Renal cortical epithelial cell (primary cell): ENCODE results near the gene SDK1. TPM values are rescaled to one million over a fixed set of nuclear protein-coding genes. Genes with fewer than 3 reads are reported as not detected.

Experiments
- DNase-seq: peaks from one replicate; pipeline ENCODE4 v3.0.0-alpha.2; 2011; ENCODE audit warnings: low read depth
- total RNA-seq: library from RNA; depleted of rRNA; stranded (reverse); fragments of >200 nt; gene quantifications from 2 replicates; pipeline ENCODE4 v1.2.3, GENCODE V29; 2014

The SDK1 gene, protein sequence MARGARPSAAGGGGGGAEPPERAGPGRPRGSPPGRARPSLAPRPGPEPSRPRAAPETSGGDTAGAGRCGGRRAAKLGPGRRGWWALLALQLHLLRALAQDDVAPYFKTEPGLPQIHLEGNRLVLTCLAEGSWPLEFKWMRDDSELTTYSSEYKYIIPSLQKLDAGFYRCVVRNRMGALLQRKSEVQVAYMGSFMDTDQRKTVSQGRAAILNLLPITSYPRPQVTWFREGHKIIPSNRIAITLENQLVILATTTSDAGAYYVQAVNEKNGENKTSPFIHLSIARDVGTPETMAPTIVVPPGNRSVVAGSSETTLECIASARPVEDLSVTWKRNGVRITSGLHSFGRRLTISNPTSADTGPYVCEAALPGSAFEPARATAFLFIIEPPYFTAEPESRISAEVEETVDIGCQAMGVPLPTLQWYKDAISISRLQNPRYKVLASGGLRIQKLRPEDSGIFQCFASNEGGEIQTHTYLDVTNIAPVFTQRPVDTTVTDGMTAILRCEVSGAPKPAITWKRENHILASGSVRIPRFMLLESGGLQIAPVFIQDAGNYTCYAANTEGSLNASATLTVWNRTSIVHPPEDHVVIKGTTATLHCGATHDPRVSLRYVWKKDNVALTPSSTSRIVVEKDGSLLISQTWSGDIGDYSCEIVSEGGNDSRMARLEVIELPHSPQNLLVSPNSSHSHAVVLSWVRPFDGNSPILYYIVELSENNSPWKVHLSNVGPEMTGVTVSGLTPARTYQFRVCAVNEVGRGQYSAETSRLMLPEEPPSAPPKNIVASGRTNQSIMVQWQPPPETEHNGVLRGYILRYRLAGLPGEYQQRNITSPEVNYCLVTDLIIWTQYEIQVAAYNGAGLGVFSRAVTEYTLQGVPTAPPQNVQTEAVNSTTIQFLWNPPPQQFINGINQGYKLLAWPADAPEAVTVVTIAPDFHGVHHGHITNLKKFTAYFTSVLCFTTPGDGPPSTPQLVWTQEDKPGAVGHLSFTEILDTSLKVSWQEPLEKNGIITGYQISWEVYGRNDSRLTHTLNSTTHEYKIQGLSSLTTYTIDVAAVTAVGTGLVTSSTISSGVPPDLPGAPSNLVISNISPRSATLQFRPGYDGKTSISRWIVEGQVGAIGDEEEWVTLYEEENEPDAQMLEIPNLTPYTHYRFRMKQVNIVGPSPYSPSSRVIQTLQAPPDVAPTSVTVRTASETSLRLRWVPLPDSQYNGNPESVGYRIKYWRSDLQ (N-terminal part only)
- 6.3 and 30.9 TPM in 2 replicates for total RNA-seq

DNA sequence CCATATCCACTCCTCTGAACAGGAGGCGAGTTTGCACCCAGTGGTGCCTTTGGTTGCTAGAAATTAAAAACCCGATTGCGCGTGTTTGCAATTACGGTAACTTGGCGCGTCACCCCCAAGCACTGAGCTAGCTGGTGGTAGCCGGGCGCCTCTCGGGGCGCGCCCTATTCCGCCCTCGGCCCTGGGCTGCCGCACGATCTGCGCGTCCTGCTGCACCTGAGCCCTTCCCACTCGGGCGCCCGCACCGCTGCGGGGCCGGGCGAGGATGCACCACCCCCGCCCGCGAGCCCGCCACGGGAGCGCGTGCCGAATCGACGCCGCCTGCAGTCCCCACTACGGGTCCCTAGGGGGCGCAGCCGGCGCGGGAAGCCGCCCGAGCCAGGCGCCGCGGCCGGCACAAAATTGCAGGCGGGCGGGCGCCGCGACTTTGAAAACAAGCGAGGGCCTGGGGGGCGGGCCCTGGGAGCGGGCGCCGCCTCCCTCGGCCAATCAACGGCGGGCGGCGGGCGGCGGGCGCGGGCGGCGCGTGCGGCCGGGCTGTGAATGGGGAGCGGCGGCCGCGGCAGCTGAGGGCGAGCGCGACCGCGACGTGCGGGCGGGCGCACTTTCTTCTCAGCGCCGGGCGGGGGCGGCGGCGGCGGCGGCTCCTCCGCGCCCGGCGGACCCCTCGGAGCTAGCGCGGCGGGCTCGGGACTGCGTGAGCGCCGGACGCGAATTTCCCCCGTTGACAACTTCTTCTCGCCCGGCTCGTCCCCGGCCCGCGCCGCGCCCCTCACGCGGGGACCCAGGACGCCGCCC is at the start of gene SDK1:
Gene SDK1 (plus strand): TSS at position 602 of the 798 bp plus-strand sequence. CDS start 335 bp downstream, outside the sequence.
- peak; percentile 52 for DNase-seq

DNA sequence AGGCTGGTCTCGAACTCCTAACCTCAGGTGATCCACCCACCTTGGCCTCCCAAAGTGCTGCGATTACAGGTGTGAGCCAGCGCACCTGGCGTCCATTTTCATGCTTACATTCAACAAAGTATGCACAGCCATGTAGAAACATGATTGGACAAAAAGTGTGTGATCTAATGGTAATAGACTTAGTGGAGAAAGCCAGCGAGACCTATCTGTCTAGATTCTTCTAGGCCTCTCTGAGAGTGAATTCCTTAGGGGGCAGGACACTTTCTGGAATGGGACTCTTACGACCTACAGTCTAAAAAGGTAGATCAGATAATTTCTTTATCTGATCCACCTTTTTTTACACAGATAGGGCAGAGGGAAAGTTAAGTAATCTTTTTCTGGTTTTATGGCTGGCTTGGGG is 46.3 kb upstream of the SDK1 start:
- DNase-seq, result no peak

DNA sequence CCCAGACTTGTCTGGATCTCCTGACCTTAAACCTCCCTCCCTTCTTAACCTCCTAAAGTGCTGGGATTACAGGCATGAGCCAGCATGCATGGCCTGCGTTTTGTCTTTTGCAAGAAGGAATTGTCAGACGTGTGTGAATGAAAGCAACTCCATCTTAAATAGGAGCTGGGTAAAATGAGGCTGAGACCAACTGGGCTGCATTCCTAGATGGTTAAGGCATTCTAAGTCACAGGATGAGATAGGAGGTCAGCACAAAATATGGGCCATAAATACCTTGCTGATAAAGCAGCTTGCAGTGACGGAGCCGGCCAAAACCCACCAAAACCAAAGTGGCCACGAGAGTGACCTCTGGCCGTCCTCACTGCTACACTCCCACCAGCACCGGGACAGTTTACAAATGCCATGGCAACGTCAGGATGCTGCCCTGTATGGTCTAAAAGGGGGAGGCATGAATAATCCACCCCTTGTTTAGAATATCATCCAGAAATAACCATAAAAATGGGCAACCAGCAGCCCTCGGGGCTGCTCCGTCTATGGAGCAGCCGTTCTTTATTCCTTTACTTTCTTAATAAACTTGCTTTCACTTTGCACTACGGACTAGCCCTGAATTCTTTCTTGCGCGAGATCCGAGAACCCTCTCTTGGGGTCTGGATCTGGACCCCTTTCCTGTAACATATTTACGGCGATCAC is 41.2 kb upstream of the SDK1 start:
- no peak for DNase-seq

DNA sequence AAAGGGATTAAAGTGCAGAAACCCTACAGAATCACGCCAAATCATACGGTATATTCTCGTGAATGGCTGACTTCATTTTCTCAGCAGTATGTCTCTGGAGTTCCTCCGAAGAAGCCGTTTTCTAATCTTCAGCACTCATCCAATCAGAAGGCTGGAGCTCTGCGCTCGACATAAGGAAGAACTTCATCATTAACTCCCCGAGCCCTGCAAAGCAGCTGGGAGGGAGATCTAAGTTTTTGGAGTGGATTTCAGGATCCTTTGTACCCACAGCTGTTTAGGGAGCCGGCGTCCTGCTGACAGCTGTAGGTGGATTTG is 40.7 kb upstream of the SDK1 start:
- DNase-seq, result peak; percentile 51

DNA sequence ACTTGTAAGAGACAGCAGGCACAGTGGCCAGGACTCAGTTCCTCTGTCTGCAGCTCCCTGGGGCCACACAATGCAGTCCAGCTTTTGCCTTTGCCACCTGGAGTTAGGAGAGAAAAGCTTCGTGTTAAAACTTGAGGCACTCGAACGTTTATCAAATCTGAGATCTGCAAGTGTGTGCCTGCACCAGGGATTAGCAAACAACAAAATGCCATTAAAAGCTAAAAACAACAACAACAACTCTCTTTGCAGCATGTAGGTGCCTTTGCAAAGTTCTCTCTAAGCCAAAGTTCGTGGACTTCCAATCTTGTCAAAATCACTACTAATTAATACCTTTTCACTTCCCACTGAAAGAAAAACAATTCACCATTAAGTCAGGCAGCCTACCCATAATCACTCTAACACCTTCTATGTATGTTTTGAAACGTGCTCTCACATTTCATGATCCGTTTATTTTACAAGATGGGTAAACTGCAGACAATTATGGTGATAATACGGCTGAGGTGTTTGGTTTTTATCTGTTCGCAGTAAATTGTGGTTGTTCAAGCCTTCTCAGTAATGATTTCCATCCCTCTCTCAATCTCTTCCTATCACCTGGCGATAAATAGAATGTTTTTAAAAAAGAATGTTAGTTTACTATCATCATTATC is 36.2 kb upstream of the SDK1 start:
- DNase-seq, result no peak

DNA sequence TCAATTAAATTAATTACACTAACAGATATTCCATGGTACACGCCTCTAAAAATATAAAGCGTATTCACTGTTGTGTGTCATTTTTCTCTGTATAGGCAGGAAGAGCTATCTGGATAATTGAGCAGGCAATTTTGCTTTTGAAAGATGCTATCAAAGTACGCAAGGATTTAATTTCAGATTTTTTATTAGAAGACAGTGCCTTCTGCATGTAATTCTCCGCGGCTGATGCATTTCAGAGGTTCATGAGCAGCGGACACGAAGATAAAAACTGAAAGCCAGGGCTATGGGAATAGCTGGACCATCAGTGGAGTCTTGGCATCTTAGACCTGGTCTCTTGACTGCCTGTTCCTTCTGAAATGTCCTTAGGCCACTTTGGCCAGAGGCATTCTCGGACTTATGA is 35.7 kb upstream of the SDK1 start:
- DNase-seq, result no peak

DNA sequence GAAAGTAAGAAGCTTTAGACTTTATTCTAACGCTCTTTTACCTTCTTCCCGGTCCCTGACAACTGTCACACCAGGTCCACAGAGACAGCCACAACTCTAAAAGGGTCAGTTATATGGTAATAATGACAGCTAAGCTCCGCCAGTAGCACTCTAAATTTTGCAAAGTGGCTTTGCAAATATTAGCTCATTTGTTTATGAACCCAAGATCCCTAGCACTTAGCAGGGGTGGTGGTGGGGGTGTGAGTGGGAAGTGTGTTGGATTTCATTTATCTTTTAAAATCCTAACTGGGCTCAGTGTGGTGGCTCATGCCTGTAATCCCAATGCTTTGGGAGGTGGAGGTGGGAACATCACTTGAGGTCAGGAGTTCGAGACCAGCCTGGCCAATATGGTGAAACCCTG is 34.8 kb upstream of the SDK1 start:
- no peak for DNase-seq

DNA sequence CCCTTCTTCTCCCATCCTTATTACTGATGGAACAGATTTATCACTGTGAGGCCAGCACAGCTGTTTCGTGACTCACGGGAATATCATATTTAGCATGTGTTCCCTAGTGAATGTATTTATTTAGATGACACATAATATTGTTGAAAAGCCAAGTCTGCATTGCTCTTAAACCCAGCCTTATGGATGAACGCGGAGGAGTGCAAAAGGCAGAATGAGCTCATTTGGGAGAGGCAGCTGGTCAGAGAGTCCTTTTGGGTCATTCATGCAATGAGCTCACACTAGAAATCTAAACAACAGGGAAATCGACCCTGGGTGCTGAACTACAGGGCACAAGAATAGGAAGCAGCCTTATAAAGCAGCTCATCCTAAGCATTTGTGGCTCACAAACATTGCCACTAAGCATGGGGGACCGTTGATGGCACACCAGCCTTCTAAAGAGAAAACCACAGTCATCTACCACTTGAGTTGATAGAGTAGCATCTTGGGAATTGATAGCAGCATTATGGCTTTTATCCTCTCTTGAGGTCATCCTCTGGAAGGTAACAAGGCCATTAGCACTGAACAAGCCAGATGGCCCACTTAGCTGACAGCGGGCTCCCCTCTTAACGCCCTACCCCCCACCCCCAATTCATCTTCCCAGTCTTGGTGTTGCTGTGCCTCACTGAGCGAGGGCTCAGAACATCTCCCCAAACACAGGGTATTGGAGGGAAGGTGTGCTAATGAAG is 32.9 kb upstream of the SDK1 start:
- DNase-seq, result peak; percentile 21

DNA sequence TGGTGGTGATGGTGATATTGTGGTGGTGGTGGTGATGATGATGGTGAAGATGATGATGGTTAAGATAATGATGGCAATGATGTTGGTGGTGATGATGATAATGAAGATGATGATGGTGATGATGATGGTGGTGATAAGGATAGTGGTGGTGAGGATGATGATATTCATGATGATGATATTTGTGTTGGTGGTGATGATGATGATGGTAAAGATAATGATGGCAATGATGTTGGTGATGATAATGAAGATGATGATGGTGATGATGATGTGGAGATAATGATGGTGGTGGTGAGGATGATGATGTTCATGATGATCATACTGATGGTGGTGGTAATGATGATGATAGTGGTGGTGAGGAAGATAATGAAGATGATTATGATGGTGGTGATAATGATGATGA is 30.7 kb upstream of the SDK1 start:
- DNase-seq, result no peak

DNA sequence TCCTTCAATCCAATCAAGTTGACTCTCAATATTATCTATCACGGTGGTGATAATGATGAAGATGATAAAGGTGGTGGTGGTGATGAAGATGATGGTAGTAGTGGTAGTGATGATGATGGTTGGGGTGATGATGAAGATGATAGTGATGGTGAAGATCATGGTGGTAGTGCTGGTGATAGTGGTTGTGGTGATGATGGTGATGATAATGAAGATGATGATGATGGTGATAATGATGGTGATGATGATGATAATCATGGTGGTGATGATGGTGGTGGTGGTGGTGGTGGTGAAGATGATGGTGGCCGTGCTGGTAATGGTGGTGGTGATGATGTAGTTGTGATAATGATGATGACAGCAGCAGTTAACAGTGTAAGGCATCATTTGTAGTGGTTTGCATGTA is 29.8 kb upstream of the SDK1 start:
- no peak for DNase-seq

DNA sequence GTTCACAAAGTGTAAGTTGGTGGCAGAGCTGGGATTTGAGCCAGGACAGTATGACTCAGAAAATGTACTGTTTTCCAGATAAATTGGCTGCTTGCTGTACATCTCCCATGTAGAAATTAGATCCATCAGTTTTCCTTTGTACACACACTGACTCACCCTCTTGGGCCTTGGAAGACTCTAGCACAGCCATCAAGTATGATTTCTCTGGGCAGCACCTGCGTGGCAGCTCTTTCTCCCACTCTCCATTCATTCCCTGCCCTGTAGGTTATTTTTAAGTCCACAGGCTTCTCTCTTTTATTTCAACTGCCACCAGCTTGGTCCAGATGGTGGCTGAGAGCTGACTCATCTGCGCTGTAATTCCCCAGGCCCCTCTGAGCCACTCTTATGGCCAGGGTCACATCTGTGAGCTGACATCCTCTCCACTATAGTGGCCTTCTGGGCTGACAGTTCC is 28.3 kb upstream of the SDK1 start:
- peak; percentile 91 for DNase-seq

DNA sequence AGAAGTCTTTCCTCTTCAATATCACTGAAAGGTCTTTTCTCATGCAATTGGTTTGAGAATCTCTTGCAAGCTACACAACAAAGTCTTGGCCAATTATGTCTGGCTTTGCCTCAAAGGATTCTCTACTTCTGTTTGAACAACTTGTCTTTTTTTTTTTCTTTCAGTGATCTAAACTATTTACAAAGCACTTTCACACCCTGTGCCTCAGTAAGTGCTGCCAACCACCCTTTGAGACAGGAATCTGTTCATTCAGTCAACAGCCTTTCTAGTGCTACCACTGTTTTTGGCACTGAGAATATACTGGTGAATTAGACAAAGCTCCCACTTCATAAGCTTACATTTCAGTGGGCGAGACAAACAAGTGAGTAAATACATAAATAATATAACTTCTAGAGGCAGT is 26.9 kb upstream of the SDK1 start:
- no peak for DNase-seq

DNA sequence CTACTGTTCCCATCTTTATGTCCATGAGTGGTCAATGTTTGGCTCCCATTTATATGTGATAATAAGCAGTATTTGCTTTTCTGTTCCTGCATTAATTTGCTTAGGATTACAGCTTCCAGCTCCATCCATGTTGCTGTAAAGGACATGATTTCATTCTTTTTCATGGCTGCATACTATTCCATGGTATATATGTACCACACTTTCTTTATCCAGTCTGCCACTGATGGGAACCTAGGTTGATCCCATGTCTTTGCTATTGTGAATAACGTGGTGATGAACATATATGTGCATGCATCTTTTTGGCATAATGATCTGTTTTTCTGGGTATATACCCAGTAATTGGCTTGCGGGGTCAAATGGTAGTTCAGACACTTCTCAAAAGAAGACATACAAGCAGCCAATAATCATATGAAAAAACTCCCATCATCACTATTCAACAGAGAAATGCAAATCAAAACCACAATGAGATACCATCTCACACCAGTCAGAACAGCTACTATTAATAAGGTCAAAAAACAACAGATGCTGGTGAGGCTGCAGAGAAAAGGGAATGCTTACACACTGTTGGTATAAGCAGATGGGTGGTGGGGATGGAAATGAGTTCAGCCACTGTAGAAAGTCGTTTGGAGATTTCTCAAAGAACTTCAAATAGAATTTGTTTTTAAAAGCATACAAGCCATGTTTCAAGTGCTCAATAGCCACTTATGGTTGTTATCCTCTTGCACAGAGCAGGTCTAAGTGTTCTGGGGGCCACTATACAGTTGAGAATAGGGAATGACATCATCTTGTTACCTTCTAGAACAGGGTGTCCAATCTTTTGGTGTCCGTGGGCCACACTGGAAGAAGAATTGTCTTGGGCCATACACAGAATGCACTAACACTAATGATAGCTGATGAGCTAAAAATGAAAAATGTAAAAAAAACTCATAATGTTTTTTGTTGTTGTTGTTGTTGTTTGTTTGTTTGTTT is 23.2 kb upstream of the SDK1 start:
- DNase-seq, result no peak

DNA sequence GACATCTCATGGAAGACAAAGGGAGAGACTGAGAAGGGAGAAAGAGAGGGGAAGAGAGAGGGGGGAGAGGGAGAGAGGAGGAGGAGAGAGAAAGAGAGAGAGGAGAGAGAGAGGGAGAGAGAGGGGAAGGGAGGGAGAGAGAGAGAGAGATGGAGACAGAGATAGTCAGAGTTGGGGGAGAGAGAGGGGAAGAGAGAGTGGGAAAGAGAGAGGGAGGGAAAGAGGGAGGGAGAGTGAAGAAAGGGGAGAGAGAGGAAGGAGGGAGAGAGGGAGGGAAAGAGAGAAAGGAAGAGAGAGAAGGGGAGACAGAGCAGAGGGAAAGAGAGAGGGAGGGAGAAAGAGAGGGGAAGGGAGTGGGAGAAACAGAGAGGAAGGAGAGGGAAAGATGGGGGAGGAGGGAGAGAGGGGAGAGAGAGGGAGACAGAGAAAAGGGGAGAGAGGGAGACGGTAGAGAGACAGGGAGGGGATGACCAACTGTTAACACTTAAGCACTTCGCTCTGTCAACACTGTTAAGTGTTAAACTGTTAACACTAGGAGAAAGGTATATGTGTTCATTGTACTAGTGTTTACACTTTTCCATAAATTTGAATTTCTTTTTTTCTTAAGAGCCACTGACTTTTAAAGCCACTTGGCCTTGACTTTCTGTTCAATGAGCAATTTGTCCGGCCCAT is 21.8 kb upstream of the SDK1 start:
- DNase-seq, result no peak

DNA sequence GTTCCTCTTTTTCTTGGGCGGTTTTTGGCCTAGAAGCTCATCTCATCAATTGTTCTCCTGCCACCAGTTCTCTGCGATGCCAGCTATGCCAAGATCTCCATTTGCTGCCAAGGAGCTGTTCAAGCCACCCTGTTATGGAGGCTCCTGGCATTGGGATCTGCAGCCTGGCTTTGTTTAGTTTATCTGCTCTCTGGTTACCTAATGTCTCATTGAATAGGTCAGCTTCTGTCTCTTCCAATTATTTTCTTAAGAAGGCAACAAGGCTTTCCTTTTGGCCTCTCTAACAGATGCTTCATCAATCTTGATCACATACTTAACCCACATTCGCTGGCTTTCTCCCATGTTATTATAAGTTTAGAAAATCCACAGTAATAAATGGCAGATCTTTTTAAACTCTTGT is 20.6 kb upstream of the SDK1 start:
- DNase-seq, result no peak

DNA sequence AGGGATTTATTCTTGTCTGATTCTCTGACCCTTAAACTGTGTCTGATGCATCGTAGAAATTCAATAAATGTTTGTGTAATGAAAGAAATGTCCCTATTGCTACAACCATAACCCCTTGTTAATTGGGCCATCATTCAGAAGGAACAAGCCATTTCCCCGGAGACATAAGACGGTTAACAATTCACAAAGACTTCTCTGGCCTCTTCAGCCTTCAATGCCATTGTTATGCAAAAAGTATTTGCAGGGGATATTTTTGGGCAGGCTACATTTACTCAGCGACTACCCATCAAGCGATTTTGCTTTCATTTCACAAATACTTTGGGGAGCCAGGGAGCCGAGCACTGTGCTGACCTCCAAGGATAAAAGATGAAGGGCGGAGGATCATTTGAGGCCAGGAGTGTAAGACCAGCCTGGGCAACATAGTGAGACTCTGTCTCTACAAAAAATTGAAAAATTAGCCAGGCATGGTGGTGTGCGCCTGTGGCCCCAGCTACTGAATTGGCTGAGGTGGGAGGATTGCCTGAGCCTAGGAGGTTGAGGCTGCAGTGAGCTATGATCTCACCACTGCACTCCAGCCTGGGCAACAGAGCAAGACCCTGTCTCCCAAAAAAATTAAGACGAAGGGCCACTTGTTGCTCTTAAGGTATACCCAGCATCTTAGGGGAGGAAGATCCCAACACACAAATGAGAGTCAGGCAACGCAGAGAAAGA is 20.0 kb upstream of the SDK1 start:
- DNase-seq, result no peak

DNA sequence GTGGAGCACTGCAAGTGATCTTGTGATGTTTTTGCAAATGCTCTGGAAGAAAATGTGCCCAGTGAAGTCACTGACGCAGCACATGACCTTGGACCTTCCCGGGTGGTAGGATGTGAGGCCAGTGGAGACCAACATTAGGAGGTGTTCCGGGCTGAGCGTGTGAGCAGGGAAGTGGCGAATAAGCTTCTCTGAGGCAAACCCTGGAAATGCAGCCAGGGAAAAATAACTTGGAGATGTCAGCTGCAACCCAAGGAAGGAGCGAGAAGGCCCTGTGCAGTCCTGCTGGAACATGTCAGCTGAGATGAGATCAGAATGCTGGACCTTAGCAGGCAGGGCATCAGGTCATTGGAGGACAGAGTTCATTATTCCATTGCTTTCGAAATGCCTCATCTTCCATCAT is 18.6 kb upstream of the SDK1 start:
- DNase-seq, result no peak
